Right lobe of liver (tissue), 6 donors: ENCODE results near the gene DERL3. TPM values are rescaled to one million over a fixed set of nuclear protein-coding genes. Genes with fewer than 3 reads are reported as not detected.
A peak's percentile ranks its signal among the peaks of the same experiment; 100 is the strongest.

ENCODE experiments used
- ATAC-seq, 4 donors: fragments of 200-7000 bp; cut with Tn5 transposase; one replicate each; pipeline ENCODE4 v1.9.1; 2020; ENCODE audit warnings: mild to moderate bottlenecking in 4 of 4, moderate library complexity in 4 of 4
- DNase-seq, 3 donors: peaks; one replicate each; pipeline ENCODE4 v3.0.0-alpha.2; 2020
- H3K27ac ChIP-seq, 3 donors: fragments of 200-600 bp; one replicate each; pipeline ENCODE4 v1.8.0; 2022
- H3K27me3 ChIP-seq, 2 donors: fragments of 200-600 bp; one replicate each; pipeline ENCODE4 v1.8.0; 2022
- H3K36me3 ChIP-seq, 4 donors: fragments of 200-600 bp; sonication (generic) in 1 of 4; one replicate each; pipeline versions ENCODE4 v1.5.1 to v1.8.0; 2017 to 2022; ENCODE audit warnings: control low read depth in 1 of 4
- H3K4me1 ChIP-seq, 4 donors: fragments of 200-600 bp; sonication (generic) in 1 of 4; one replicate each; pipeline versions ENCODE4 v1.5.1 to v1.8.0; 2017 to 2022; ENCODE audit warnings: control low read depth in 1 of 4
- H3K4me3 ChIP-seq, 3 donors: fragments of 200-600 bp; one replicate each; pipeline ENCODE4 v1.8.0; 2022
- H3K9me3 ChIP-seq, 4 donors: fragments of 200-600 bp; sonication (generic) in 1 of 4; one replicate each; pipeline versions ENCODE4 v1.5.1 to v1.8.0; 2017 to 2022; ENCODE audit warnings: control low read depth in 1 of 4
- POLR2A ChIP-seq: fragments of 450-650 bp; IDR thresholded peaks from one replicate; pipeline ENCODE4 v1.6.1; 2017; ENCODE audit warnings: antibody characterized with exemption, mild to moderate bottlenecking
- WGBS: methylation state at CpG from one replicate; pipeline ENCODE4 v1.1.6; 2018; ENCODE audit warnings: low coverage, low lambda C conversion rate; ENCODE audit not compliant: insufficient coverage; ENCODE audit errors: missing lambda C conversion rate; 5-methylcytosine and 5-hydroxymethylcytosine counted together
- intact Hi-C, 2 donors: fragments of 100-400 bp; cut with DNase I; formaldehyde crosslinking; loops; one replicate each; pipeline versions ENCODE4 v1.11.2 to v1.14.1; 2022
- total RNA-seq, 6 experiments: library from RNA; depleted of rRNA in 2 of 6; stranded (reverse); fragments of >200 nt in 2 of 6; fragmentation: NEBNext Ultra II Directional in 3 of 6; extraction: Animal tissue kit (Norgen Biotek cat#: 25700) in 3 of 6; gene quantifications; one replicate each; pipeline versions ENCODE4 v1.1.0 to v1.2.4, GENCODE V29; 2016 to 2023
- TF ChIP-seq, protein P1 (sequence below), 4 donors: fragments of 200-600 bp in 3 of 4; fragments of 450-650 bp in 1 of 4; IDR thresholded peaks; one replicate each; pipeline versions ENCODE4 v1.5.1 to v1.8.0; 2016 to 2022; ENCODE audit warnings: antibody characterized with exemption in 4 of 4, mild to moderate bottlenecking in 2 of 4
- donor health status: DM: no; HTN: yes; CAD: no.
- donor health status: DM: no; HTN: no; CAD: no.
- donor health status: DM: no; HTN: no; CAD: no.
- donor health status: DM: no; HTN: yes; CAD: no.
- donor health status: DM: no; HTN: yes; CAD: no.

DERL3 gene
- total RNA-seq, 6 experiments from 2014 or later, result 1.1 to 7.1 (median 4.1) TPM

DNA sequence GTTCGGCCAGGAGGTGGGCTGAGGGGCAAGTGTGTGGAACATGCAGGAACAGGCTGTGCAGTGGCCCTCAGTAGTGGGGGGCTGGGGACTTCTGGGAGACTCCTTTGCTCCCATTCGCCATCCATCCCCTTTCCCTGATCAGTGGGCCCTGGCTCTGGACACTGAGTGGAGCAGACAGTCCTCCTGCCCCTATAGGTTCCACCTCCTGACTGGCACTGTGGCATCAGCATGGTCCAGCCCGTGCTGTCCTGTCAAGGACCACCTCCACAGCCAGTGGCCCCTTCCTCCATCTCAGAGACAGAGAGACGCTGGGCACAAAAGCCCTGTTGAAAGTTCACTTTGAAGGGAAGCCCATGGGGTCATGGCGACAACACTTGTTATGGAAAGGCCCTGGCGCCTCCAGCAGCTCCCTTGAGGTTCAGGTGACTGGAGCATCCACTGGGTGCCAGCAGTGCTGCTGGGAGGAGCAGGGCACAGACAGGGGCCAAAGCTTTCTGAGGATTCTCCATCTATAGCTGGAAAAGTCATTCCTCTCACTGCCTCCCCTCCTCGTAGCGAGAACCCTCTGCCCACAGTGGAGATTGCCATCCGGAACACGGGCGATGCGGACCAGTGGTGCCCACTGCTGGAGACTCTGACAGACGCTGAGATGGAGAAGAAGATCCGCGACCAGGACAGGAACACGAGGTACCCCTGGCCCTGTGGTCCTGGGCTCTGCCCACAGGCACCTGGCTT lies 5.6 kb downstream of the DERL3 start:
- intact Hi-C loops, result no loop called here
- Histone ChIP-seq H3K9me3 (no peaks in the 10 kb centered on the region), H3K4me1 (peaks cover 0 to 17% (median 0%) of the 10 kb centered on the region in 4 donors), H3K27me3 (no peaks in the 10 kb centered on the region), H3K4me3 (no peak overlapping the region), H3K36me3 (peaks cover 0 to 5% (median 2%) of the 10 kb centered on the region in 4 donors), H3K27ac (no peak overlapping the region)
- 91% methylated on average over 11 of the region's 16 CpGs for WGBS
- ATAC-seq (no peak), DNase-seq (peak; percentile 10 to 39 (median 34))
- TF ChIP-seq POLR2A, result no peak
- TF ChIP-seq, protein P1, sequence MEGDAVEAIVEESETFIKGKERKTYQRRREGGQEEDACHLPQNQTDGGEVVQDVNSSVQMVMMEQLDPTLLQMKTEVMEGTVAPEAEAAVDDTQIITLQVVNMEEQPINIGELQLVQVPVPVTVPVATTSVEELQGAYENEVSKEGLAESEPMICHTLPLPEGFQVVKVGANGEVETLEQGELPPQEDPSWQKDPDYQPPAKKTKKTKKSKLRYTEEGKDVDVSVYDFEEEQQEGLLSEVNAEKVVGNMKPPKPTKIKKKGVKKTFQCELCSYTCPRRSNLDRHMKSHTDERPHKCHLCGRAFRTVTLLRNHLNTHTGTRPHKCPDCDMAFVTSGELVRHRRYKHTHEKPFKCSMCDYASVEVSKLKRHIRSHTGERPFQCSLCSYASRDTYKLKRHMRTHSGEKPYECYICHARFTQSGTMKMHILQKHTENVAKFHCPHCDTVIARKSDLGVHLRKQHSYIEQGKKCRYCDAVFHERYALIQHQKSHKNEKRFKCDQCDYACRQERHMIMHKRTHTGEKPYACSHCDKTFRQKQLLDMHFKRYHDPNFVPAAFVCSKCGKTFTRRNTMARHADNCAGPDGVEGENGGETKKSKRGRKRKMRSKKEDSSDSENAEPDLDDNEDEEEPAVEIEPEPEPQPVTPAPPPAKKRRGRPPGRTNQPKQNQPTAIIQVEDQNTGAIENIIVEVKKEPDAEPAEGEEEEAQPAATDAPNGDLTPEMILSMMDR (IDR thresholded peaks at IDR 0.05), result no peak

- Histone ChIP-seq H3K9me3 (no peaks in the 10 kb centered on the region), H3K36me3 (peaks cover 0 to 6% (median 3%) of the 10 kb centered on the region in 4 donors), H3K4me3 (no peak overlapping the region), H3K4me1 (peaks cover 0 to 17% (median 0%) of the 10 kb centered on the region in 4 donors), H3K27me3 (no peaks in the 10 kb centered on the region), H3K27ac (no peak overlapping the region)
- intact Hi-C loops, result no loop called here
- ATAC-seq, result no peak
- peak; percentile 10 to 46 (median 34) for DNase-seq
- no peak for TF ChIP-seq POLR2A
- TF ChIP-seq, protein P1 (IDR thresholded peaks at IDR 0.05), result no peak
- 90% methylated on average over 4 of the region's 11 CpGs for WGBS
Observed at GRCh38 chr22:23832226-23833016, 6.4 kb downstream of the DERL3 start.

GRCh38 chr22:23831781-23832180 lies 7.0 kb downstream of the DERL3 start:
- ATAC-seq (no peak), DNase-seq (peak in 2 of 3 donors; percentile 37 to 51)
- H3K36me3 ChIP-seq, result peaks cover 0 to 6% (median 3%) of the 10 kb centered on the region in 4 donors
- no peaks in the 10 kb centered on the region for H3K9me3 ChIP-seq
- no peak overlapping the region for H3K4me3 ChIP-seq
- H3K27me3 ChIP-seq, result no peaks in the 10 kb centered on the region
- WGBS, result 100% methylated on average over 3 of the region's 10 CpGs
- intact Hi-C loops, result no loop called here
- no peak for TF ChIP-seq POLR2A
- TF ChIP-seq, protein P1 (IDR thresholded peaks at IDR 0.05), result no peak
- H3K4me1 ChIP-seq, result peaks cover 0 to 23% (median 0%) of the 10 kb centered on the region in 4 donors
- H3K27ac ChIP-seq, result no peak overlapping the region

- Histone ChIP-seq H3K27me3 (no peaks in the 10 kb centered on the region), H3K36me3 (peaks cover 0 to 6% (median 3%) of the 10 kb centered on the region in 4 donors), H3K9me3 (no peaks in the 10 kb centered on the region), H3K27ac (no peak overlapping the region), H3K4me3 (no peak overlapping the region), H3K4me1 (peaks cover 0 to 24% (median 0%) of the 10 kb centered on the region in 4 donors)
- no peak for TF ChIP-seq POLR2A
- TF ChIP-seq, protein P1 (IDR thresholded peaks at IDR 0.05), result no peak
- DNase-seq, result peak in 2 of 3 donors; percentile 20 to 38
- intact Hi-C loops, result no loop called here
- 93% methylated on average over 2 of the region's 8 CpGs for WGBS
- ATAC-seq, result no peak
Observed at GRCh38 chr22:23831261-23831660, 7.5 kb downstream of the DERL3 start.
